Measurements from ENCODE around the gene PDK2.

PDK2 gene

GRCh38 chr17:50147841-50148225 lies 52.7 kb downstream of the PDK2 start:
- H3K36me3 Mint-ChIP-seq (ENCODE audit: low read depth), result peaks cover 23% of the 10 kb centered on the region
- no peaks in the 10 kb centered on the region for H3K9me3 Mint-ChIP-seq
- peaks cover 4% of the 10 kb centered on the region for H3K27me3 Mint-ChIP-seq (ENCODE audit: low read depth)
- H3K4me3 Mint-ChIP-seq, result peak overlapping the region; percentile 85 to 88 (median 87)
- no peak for TF ChIP-seq CTCF (IDR thresholded peaks at IDR 0.05; ENCODE audit: unreplicated experiment in 3 of 3)
- H3K27ac Mint-ChIP-seq, result peak overlapping the region; percentile 42 to 73 (median 51)
- H3K4me1 Mint-ChIP-seq, result peaks cover 36% of the 10 kb centered on the region

- peak overlapping the region; percentile 85 to 88 (median 87) for H3K4me3 Mint-ChIP-seq
- peak overlapping the region; percentile 51 to 74 (median 60) for H3K27ac Mint-ChIP-seq
- peaks cover 17% of the 10 kb centered on the region for H3K36me3 Mint-ChIP-seq (ENCODE audit: low read depth)
- H3K4me1 Mint-ChIP-seq, result peaks cover 36% of the 10 kb centered on the region
- TF ChIP-seq CTCF (IDR thresholded peaks at IDR 0.05; ENCODE audit: unreplicated experiment in 3 of 3), result no peak
- H3K27me3 Mint-ChIP-seq (ENCODE audit: low read depth), result peaks cover 4% of the 10 kb centered on the region
- H3K9me3 Mint-ChIP-seq, result no peaks in the 10 kb centered on the region
Observed at GRCh38 chr17:50148226-50149090, 53.3 kb downstream of the PDK2 start.

GRCh38 chr17:50149091-50149416 lies 53.9 kb downstream of the PDK2 start:
- peaks cover 4% of the 10 kb centered on the region for H3K27me3 Mint-ChIP-seq (ENCODE audit: low read depth)
- H3K4me1 Mint-ChIP-seq, result peaks cover 36% of the 10 kb centered on the region
- peaks cover 14% of the 10 kb centered on the region for H3K36me3 Mint-ChIP-seq (ENCODE audit: low read depth)
- no peak overlapping the region for H3K27ac Mint-ChIP-seq
- no peak for TF ChIP-seq CTCF (IDR thresholded peaks at IDR 0.05; ENCODE audit: unreplicated experiment in 3 of 3)
- peak overlapping the region; percentile 88 to 90 (median 89) for H3K4me3 Mint-ChIP-seq
- H3K9me3 Mint-ChIP-seq, result no peaks in the 10 kb centered on the region

GRCh38 chr17:50149417-50150353 lies 54.5 kb downstream of the PDK2 start:
- peaks cover 7% of the 10 kb centered on the region for H3K36me3 Mint-ChIP-seq (ENCODE audit: low read depth)
- H3K4me3 Mint-ChIP-seq, result peak overlapping the region; percentile 88 to 90 (median 89)
- peaks cover 36% of the 10 kb centered on the region for H3K4me1 Mint-ChIP-seq
- peaks cover 4% of the 10 kb centered on the region for H3K27me3 Mint-ChIP-seq (ENCODE audit: low read depth)
- no peak overlapping the region for H3K27ac Mint-ChIP-seq
- TF ChIP-seq CTCF (IDR thresholded peaks at IDR 0.05; ENCODE audit: unreplicated experiment in 3 of 3), result peak in 1 of 3 experiments; percentile 6
- no peaks in the 10 kb centered on the region for H3K9me3 Mint-ChIP-seq

GRCh38 chr17:50150354-50151040 lies 55.3 kb downstream of the PDK2 start, which contains the start of gene PPP1R9B:
Gene PPP1R9B (minus strand): TSS chr17:50150677. CDS start chr17:50150513, 164 bp downstream.
- Mint-ChIP-seq H3K36me3 (ENCODE audit: low read depth) (peaks cover 7% of the 10 kb centered on the region), H3K27ac (peak within 1 kb of the TSS; percentile 96 to 99 (median 99)), H3K27me3 (ENCODE audit: low read depth) (peaks cover 4% of the 10 kb centered on the region), H3K4me3 (peak within 1 kb of the TSS; percentile 92 to 99 (median 94)), H3K4me1 (peaks cover 41% of the 10 kb centered on the region), H3K9me3 (no peaks in the 10 kb centered on the region)
- no peak for TF ChIP-seq CTCF (IDR thresholded peaks at IDR 0.05; ENCODE audit: unreplicated experiment in 3 of 3)
